Activated CD4-positive, alpha-beta T cell treated with anti-CD3 and anti-CD28 coated beads, Interleukin-2, Interleukin-4, amounts not matched to agents 100 ng/mL and 50 ng/mL, durations not matched to agents 16 hours and 8 hours (primary cell): Measurements from ENCODE around the gene C3orf22.
"Not testable (repeated sequence)": the region's sequence is repeated elsewhere in the genome, so short reads cannot be mapped to it uniquely, and the experiment has no call there.

Experiments
- DNase-seq: peaks from one replicate; pipeline ENCODE4 v3.0.0-alpha.2; 2020; ENCODE audit warnings: low spot score

The C3orf22 gene

GRCh38 chr3:126542340-126543241 lies 16.1 kb downstream of the C3orf22 start:
- DNase-seq: no peak

- DNase-seq: no peak
Observed at GRCh38 chr3:126541628-126542339, 16.9 kb downstream of the C3orf22 start.

GRCh38 chr3:126540951-126541627 lies 17.6 kb downstream of the C3orf22 start:
- DNase-seq: no peak

- DNase-seq: no peak
Observed at GRCh38 chr3:126540342-126540849, 18.3 kb downstream of the C3orf22 start.

GRCh38 chr3:126539558-126540250 lies 19.0 kb downstream of the C3orf22 start:
- no peak for DNase-seq

GRCh38 chr3:126538966-126539365 lies 19.8 kb downstream of the C3orf22 start:
- no peak for DNase-seq

- no peak for DNase-seq
Observed at GRCh38 chr3:126538316-126538715, 20.4 kb downstream of the C3orf22 start.

GRCh38 chr3:126537730-126538281 lies 20.9 kb downstream of the C3orf22 start:
- no peak for DNase-seq

GRCh38 chr3:126537116-126537729 lies 21.5 kb downstream of the C3orf22 start:
- DNase-seq: no peak

GRCh38 chr3:126536126-126536525 lies 22.6 kb downstream of the C3orf22 start:
- no peak for DNase-seq

- DNase-seq: no peak
Observed at GRCh38 chr3:126535636-126536035, 23.1 kb downstream of the C3orf22 start.

GRCh38 chr3:126534716-126535115 lies 24.0 kb downstream of the C3orf22 start:
- DNase-seq: not testable (repeated sequence)

GRCh38 chr3:126533506-126533905 lies 25.2 kb downstream of the C3orf22 start:
- DNase-seq: no peak

GRCh38 chr3:126531051-126531330 lies 27.7 kb downstream of the C3orf22 start:
- DNase-seq: no peak

- DNase-seq: peak; percentile 26
Observed at GRCh38 chr3:126530171-126531050, 28.3 kb downstream of the C3orf22 start.

- DNase-seq: no peak
Observed at GRCh38 chr3:126529585-126530170, 29.1 kb downstream of the C3orf22 start.

GRCh38 chr3:126528800-126529541 lies 29.8 kb downstream of the C3orf22 start:
- no peak for DNase-seq

- DNase-seq: no peak
Observed at GRCh38 chr3:126528419-126528799, 30.3 kb downstream of the C3orf22 start.
